ENCODE measurements around the gene PLGRKT. TPM values are rescaled to one million over a fixed set of nuclear protein-coding genes. Genes with fewer than 3 reads are reported as not detected.
"Not testable (repeated sequence)": the region's sequence is repeated elsewhere in the genome, so short reads cannot be mapped to it uniquely, and the experiment has no call there.

Gene PLGRKT
- total and polyA plus RNA-seq, 10 donors = 12.8 to 27.9 (median 18.3) TPM

- Histone ChIP-seq H3K4me3 (no peak overlapping the region), H3K27me3 (replicated peaks in 1 of 7) (no peaks in the 10 kb centered on the region), H3K27ac (no peak overlapping the region), H3K36me3 (peaks cover 0 to 17% (median 5%) of the 10 kb centered on the region in 6 donors), H3K4me1 (no peaks in the 10 kb centered on the region), H3K9me3 (no peaks in the 10 kb centered on the region)
- no peak for TF ChIP-seq POLR2A (IDR thresholded peaks at IDR 0.05)
- intact Hi-C loops (cut with DNase I; ENCODE audit: low total_unique reads) = no loop called here
- no peak for DNase-seq
These were observed 17.7 kb downstream of the PLGRKT start for GRCh38 chr9:5419987-5420386.

DNA sequence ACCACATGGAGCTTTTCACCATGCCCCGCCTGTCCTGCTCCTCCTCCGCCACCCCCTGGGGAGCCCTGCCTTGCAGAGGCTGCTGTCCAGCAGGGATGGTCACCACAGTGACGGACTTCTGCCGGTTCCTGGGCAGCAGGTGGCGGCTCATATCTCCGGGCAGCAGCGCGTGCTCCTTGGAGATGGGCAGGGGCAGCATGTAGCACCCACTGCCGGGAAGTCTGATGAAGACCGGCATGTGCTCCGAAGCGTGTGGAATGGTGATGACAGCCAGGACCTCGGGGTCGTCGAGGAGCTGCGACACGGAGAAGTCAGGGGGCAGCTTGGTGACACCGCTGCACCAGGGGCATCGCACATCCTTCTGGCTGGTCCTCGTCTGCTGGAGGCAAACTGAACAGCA lies 19.2 kb downstream of the PLGRKT start:
- no peak overlapping the region for H3K4me3 ChIP-seq
- WGBS, 5 donors = 93 to 99% (median 97%) methylated on average over 8 to 20 of the region's 20 CpGs
- H3K36me3 ChIP-seq = peaks cover 0 to 25% (median 5%) of the 10 kb centered on the region in 6 donors
- TF ChIP-seq POLR2A (IDR thresholded peaks at IDR 0.05) (no peak), POLR2AphosphoS5 (IDR thresholded peaks at IDR 0.05) (no peak), CTCF (IDR thresholded peaks at IDR 0.05 in 8 of 11, conservative IDR thresholded peaks at IDR 0.05 in 3 of 11) (no peak)
- DNase-seq = no peak
- peaks cover 0 to 7% (median 5%) of the 10 kb centered on the region in 8 donors for H3K9me3 ChIP-seq
- no peak overlapping the region for H3K27ac ChIP-seq
- intact Hi-C loops (cut with DNase I; ENCODE audit: low total_unique reads) = no loop called here
- no peaks in the 10 kb centered on the region for H3K27me3 ChIP-seq (replicated peaks in 1 of 7)
- no peaks in the 10 kb centered on the region for H3K4me1 ChIP-seq

DNA sequence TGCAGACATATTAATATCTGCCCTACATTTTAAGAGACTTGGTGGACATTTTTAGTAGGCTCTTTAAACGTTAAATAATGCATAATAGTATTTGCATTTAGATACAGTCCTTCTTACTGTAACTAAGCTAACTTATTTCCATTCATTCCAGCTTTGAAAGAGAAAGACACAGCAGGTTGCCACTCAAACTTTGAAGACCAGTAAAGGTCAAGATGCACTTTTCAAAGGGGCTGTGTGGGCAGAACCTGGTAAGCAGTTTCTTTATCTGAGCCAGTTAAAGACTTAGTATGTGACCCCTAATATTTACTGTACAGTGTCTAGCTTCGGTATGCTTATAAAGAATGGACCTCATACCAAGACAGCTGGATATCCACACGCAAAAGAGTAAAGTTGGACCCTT lies 20.8 kb downstream of the PLGRKT start:
- H3K4me1 ChIP-seq = no peaks in the 10 kb centered on the region
- H3K36me3 ChIP-seq = peaks cover 0 to 27% (median 5%) of the 10 kb centered on the region in 6 donors
- peaks cover 0 to 12% (median 7%) of the 10 kb centered on the region in 8 donors for H3K9me3 ChIP-seq
- no peak for DNase-seq
- TF ChIP-seq CTCF (IDR thresholded peaks at IDR 0.05 in 8 of 11, conservative IDR thresholded peaks at IDR 0.05 in 3 of 11) (no peak), POLR2A (IDR thresholded peaks at IDR 0.05) (no peak), POLR2AphosphoS5 (IDR thresholded peaks at IDR 0.05) (no peak)
- intact Hi-C loops (cut with DNase I; ENCODE audit: low total_unique reads) = no loop called here
- no peaks in the 10 kb centered on the region for H3K27me3 ChIP-seq (replicated peaks in 1 of 7)
- no peak overlapping the region for H3K4me3 ChIP-seq
- H3K27ac ChIP-seq = no peak overlapping the region
- 73 to 82% (median 77%) methylated on average over 3 of the region's 3 CpGs for WGBS, 5 donors

DNA sequence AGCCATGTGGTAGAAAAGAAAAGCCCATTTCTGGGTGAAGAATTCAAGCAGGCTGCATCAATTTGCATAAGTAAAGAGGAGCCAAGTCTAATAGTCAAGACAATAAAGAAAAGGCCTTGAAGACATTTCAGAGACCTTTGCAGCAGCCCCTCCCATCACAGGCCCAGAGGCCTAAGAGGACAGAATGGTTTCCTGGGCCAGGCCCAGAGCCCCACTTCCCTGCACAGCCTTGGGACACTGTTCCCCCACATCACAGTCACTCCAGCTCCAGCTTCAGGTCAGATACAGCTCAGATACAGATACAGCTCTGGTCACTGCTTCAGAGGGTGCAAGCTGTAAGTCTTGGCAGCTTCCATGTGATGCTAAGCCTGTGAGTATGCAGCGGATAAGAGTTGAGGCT lies 29.1 kb downstream of the PLGRKT start:
- Histone ChIP-seq H3K27ac (no peak overlapping the region), H3K4me1 (no peaks in the 10 kb centered on the region), H3K36me3 (peaks cover 0 to 35% (median 6%) of the 10 kb centered on the region in 6 donors), H3K9me3 (peaks cover 10 to 60% (median 55%) of the 10 kb centered on the region in 8 donors), H3K4me3 (no peak overlapping the region), H3K27me3 (replicated peaks in 1 of 7) (no peaks in the 10 kb centered on the region)
- intact Hi-C loops (cut with DNase I; ENCODE audit: low total_unique reads) = no loop called here
- WGBS, 5 donors = 92 to 100% (median 100%) methylated on average over 1 of the region's 1 CpG
- TF ChIP-seq POLR2AphosphoS5 (IDR thresholded peaks at IDR 0.05) = no peak
- no peak for TF ChIP-seq CTCF (IDR thresholded peaks at IDR 0.05 in 8 of 11, conservative IDR thresholded peaks at IDR 0.05 in 3 of 11)
- TF ChIP-seq POLR2A (IDR thresholded peaks at IDR 0.05) = no peak
- no peak for DNase-seq

DNA sequence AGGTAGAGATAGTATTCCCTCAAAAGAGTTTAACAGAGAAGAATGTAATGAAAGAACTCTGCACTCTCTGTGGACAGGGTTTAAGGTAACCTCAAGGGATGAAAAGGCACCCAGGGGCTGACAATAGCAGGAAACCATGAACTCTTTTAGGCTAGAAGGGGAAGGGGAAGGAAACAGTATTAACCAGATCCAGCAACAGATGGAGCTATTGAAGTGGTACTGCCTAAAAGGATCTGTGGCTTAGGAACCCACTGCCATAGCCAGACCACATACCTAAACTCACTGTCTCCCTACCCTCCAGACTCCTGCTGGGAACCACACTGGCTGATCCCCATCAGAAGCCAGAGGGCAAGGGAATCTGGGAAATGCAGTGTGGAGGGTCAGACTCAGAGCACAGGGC lies 35.5 kb downstream of the PLGRKT start:
- H3K9me3 ChIP-seq = peaks cover 0 to 27% (median 24%) of the 10 kb centered on the region in 8 donors
- TF ChIP-seq POLR2AphosphoS5 (IDR thresholded peaks at IDR 0.05) (no peak), CTCF (IDR thresholded peaks at IDR 0.05 in 8 of 11, conservative IDR thresholded peaks at IDR 0.05 in 3 of 11) (no peak), POLR2A (IDR thresholded peaks at IDR 0.05) (no peak)
- intact Hi-C loops (cut with DNase I; ENCODE audit: low total_unique reads) = no loop called here
- no peak for DNase-seq
- H3K27ac ChIP-seq = no peak overlapping the region
- H3K4me1 ChIP-seq = no peaks in the 10 kb centered on the region
- no peaks in the 10 kb centered on the region for H3K27me3 ChIP-seq (replicated peaks in 1 of 7)
- peaks cover 0 to 8% (median 0%) of the 10 kb centered on the region in 6 donors for H3K36me3 ChIP-seq
- no peak overlapping the region for H3K4me3 ChIP-seq

DNA sequence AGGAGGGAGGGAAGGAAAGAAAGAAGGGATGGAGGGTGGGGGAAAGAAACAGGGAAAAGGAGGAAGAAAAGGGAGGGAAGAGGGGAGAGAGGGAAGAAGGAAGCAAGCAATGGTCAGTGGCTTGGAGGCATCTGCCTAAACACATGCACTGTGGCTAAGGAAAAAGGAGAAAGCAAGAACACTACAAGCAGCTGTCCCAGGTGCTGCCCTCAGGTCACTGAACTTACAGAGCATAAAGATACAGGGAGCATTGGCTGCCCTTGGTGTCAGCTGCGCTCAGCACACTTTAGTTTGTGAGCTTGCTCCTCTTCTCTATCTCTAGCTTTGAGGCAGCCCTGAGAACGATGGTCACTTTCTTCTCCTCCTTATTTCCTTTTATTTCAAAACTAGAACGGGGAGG lies 40.2 kb downstream of the PLGRKT start:
- H3K4me3 ChIP-seq; intact Hi-C loops (cut with DNase I; ENCODE audit: low total_unique reads); H3K4me1 ChIP-seq; H3K36me3 ChIP-seq; DNase-seq; H3K27ac ChIP-seq; H3K27me3 ChIP-seq (replicated peaks in 1 of 7); H3K9me3 ChIP-seq: not testable (repeated sequence)
- 87 to 94% (median 90%) methylated on average over 3 of the region's 3 CpGs for WGBS, 5 donors
